ENCODE data around the gene MRPS6.

DNA sequence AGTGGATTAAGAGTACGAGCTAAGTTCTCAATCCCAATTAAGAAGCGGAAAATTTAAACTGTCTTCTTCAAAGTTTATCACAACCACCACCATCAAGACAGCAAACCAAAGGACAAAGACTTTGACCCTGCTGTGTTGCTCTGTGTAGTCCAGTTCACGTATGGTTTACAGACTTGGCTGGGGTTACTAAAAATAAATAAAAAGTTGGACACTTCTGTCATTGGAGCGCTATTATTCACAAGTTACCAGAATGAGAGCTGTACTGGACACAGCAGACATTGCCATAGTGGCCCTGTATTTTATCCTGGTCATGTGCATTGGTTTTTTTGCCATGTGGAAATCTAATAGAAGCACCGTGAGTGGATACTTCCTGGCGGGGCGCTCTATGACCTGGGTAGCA lies 21.6 kb downstream of the MRPS6 start:
- TF ChIP-seq, protein P1, sequence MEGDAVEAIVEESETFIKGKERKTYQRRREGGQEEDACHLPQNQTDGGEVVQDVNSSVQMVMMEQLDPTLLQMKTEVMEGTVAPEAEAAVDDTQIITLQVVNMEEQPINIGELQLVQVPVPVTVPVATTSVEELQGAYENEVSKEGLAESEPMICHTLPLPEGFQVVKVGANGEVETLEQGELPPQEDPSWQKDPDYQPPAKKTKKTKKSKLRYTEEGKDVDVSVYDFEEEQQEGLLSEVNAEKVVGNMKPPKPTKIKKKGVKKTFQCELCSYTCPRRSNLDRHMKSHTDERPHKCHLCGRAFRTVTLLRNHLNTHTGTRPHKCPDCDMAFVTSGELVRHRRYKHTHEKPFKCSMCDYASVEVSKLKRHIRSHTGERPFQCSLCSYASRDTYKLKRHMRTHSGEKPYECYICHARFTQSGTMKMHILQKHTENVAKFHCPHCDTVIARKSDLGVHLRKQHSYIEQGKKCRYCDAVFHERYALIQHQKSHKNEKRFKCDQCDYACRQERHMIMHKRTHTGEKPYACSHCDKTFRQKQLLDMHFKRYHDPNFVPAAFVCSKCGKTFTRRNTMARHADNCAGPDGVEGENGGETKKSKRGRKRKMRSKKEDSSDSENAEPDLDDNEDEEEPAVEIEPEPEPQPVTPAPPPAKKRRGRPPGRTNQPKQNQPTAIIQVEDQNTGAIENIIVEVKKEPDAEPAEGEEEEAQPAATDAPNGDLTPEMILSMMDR (IDR thresholded peaks at IDR 0.05; ENCODE audit: borderline replicate concordance, extremely low read depth, low read length, poor library complexity, severe bottlenecking): no peak
- no peak for TF ChIP-seq EZH2 (IDR thresholded peaks at IDR 0.05; ENCODE audit: borderline replicate concordance, low read depth, low read length, severe bottlenecking)
